AG04449 (cell line): ENCODE measurements around the gene TJP3.

Experiments used
- CTCF ChIA-PET: fragments of 350-600 bp; formaldehyde crosslinking; extraction: SDS; loops from one replicate; lab custom pipeline; 2021; ENCODE audit warnings: antibody characterized with exemption; lab: Yijun Ruan, JAX
- POLR2A ChIA-PET: fragments of 400-600, 350-600 bp; formaldehyde crosslinking; extraction: SDS; loops from one replicate; lab custom pipeline; 2020; ENCODE audit warnings: antibody characterized with exemption, inconsistent platforms; lab: Yijun Ruan, JAX
- DNase-seq: peaks from one replicate; pipeline ENCODE4 v3.0.0-alpha.2; 2010; ENCODE audit warnings: low read depth, low spot score
- H3K4me3 ChIP-seq: 2 replicates; pipeline ENCODE4 v1.5.1; 2011; ENCODE audit warnings: low read depth, mild to moderate bottlenecking, control low read depth, low read length
- CTCF ChIP-seq: IDR thresholded peaks from one replicate; pipeline ENCODE4 v1.5.1; 2011; ENCODE audit warnings: mild to moderate bottlenecking, moderate library complexity, low read length, control low read depth, inconsistent platforms; ENCODE audit not compliant: insufficient read depth; ENCODE audit errors: missing control alignments

TJP3 gene

DNA sequence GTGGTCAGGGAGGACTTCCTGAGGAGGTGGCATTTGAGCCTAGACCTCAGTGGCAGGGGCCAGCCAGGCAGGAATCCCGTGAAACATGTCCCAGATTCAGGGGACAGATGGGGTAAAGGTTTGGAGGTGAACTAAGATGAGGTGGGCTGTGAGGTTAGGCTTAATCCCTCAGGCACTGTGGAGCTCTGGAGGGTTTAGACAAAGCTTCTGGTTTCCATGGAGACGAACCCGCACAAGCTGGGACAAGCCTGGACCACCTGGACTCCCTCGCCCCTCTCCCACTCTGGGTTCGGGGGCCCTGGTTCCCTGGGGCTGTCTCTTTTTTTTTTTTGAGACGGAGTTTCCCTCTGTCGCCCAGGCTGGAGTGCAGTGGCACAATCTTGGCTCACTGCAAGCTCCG, 15.7 kb downstream of the TJP3 start:
- CTCF ChIA-PET: no interaction called here
- H3K4me3 ChIP-seq: no peak overlapping the region
- no peak for DNase-seq
- no peak for TF ChIP-seq CTCF
- POLR2A ChIA-PET: no interaction called here

DNA sequence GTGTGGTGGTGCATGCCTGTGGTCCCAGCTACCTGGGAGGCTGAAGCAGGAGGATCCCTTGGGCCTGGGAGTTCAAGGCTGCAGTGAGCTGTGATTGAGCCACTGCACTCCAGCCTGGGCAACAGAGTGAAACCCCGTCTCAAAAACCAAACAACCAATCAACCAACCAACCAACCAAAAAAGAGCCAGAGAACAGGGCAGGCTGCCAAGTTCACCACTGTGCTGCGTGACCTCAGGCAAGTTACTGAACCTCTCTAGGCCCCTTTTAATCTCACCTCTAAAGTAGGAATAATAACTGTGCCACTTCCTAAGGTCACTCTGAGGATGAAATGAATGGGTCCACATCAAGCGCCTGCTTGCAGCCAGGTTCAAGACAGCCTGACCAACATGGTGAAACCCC, 16.9 kb downstream of the TJP3 start:
- no peak for TF ChIP-seq CTCF
- no peak overlapping the region for H3K4me3 ChIP-seq
- DNase-seq: no peak
- ChIA-PET CTCF (interaction anchor here (0.8 to 1.6 kb wide), 3 partner anchors 15 to 79 kb away, joined by 3 to 4 read pairs (median 3); no protein-coding TSS in a partner anchor), POLR2A (no interaction called here)

- DNase-seq: no peak
- ChIA-PET CTCF (interaction anchor here (1.5 to 1.6 kb wide), 2 partner anchors 14 to 60 kb away, joined by 3 to 4 read pairs; no protein-coding TSS in a partner anchor), POLR2A (no interaction called here)
- no peak overlapping the region for H3K4me3 ChIP-seq
- no peak for TF ChIP-seq CTCF
These were observed 17.6 kb downstream of the TJP3 start for GRCh38 chr19:3725640-3726310.

DNA sequence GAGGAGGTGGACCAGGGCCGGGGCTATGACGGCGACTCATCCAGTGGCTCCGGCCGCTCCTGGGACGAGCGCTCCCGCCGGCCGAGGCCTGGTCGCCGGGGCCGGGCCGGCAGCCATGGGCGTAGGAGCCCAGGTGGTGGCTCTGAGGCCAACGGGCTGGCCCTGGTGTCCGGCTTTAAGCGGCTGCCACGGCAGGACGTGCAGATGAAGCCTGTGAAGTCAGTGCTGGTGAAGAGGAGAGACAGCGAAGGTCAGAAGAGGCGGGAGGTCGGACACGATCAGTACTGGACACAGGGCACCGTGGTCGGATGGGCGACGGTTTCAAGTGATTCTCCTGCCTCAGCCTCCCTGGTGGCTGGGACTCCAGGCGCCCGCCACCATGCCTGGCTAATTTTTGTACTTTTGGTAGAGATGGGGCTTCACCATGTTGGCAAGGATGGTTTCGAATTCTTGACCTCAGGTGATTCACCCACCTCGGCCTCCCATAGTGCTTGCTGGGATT, 22.3 kb downstream of the TJP3 start:
- TF ChIP-seq CTCF: no peak
- ChIA-PET POLR2A (no interaction called here), CTCF (interaction anchor here (1.1 kb wide), 1 partner anchor 11 kb away, joined by 3 read pairs; no protein-coding TSS in a partner anchor)
- no peak for DNase-seq
- H3K4me3 ChIP-seq: no peak overlapping the region

DNA sequence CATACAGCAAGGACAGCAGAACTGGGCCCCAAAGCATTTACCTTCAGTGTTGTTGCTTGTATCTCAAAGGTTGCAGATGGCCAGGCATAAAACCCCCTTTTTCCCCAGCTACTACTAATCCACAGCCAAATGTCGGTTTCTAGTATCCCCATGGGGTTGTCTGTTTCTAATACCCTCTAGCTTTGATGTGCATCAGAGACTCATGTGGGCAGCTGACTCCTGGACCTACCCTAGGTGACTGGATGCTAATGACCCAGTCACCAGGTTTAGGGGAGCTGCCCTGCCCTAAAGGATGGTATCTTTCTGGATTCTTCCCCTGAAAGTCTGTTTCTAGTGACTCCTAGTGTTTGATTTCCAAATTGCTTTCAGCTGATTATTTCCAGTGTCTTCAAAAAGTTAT, 23.9 kb downstream of the TJP3 start:
- no peak for DNase-seq
- ChIA-PET CTCF (interaction anchor here (0.8 to 1.1 kb wide), 2 partner anchors 14 to 33 kb away, joined by 3 read pairs; no protein-coding TSS in a partner anchor), POLR2A (no interaction called here)
- TF ChIP-seq CTCF: no peak
- H3K4me3 ChIP-seq: no peak overlapping the region

DNA sequence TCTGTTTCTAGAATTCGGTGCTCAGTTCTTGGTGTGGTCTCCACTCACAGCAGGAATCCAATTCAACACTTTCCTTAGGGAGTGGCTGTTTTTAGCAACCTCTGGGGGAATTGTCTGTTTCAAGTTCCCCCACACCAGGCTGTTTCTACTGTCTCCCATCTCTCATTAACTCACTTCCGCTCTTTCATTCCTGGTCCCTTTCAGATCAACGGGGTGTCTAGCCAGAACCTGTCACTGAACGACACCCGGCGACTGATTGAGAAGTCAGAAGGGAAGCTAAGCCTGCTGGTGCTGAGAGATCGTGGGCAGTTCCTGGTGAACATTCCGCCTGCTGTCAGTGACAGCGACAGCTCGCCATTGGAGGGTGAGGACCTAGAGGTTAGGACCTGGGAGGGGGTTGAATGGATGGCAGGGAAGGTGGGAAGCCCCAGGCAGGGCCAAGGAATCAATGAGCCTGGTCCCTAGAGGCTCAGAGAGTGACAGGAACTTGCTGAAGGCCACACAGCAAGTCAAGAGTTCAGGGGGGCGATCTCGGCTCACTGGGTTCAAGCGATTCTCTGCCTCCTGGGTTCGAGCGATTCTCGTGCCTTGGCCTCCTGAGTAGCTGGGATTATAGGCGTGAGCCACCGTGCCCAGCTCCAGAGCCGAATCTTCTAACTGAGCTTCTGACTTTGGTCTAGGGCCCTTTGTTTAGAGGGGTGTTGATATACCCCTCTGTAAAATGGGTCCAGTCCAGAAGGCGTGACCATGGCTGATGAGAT, 25.5 kb downstream of the TJP3 start:
- POLR2A ChIA-PET: no interaction called here
- H3K4me3 ChIP-seq: no peak overlapping the region
- no peak for DNase-seq
- CTCF ChIA-PET: no interaction called here
- no peak for TF ChIP-seq CTCF
